ENCODE results near the gene NPFFR1.
"Not testable (repeated sequence)": the region's sequence is repeated elsewhere in the genome, so short reads cannot be mapped to it uniquely, and the experiment has no call there.

NPFFR1 gene

DNA sequence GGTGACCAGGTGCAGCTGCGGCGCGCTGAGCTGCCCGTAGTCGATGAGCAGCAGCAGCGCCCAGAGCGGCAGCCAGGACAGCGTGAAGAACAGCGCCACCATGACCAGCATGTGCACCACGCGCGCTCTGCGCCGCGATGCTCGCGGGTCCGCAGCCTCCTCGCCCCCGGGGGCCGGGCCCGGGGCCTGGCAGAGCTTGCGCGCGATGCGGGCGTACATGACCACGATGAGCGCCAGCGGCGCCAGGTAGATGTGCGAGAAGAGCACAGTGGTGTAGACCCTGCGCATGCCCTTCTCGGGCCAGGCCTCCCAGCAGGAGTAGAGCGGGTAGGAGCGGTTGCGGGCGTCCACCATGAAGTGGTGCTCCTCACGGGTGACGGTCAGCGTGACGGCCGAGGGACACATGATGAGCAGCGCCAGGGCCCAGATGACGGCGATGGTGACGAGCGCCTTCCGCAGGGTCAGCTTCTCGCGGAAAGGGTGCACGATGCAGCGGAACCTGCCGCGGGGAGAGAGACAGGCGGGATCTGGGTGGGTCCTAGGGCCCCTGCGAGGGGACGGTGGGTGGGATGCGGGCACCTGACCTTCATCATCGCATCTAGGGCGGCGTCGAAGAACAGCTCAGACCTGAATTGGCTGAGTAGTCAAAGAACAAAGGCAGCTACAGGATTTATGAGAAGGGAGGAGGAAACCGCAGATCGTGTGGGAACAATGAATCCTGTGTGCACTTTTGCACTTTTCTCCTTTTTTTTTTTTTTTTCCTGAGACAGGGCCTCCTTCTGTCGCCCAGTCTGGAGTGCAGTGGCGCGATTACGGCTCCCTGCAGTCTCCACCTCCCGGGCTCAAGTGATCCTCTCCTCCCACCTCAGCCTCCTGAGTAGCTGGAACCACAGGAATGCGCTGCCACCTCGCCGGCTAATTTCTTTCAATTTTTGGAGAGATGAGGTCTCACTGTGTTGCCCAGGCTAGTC, 28.2 kb downstream of the NPFFR1 start:
- no peak for DNase-seq

DNA sequence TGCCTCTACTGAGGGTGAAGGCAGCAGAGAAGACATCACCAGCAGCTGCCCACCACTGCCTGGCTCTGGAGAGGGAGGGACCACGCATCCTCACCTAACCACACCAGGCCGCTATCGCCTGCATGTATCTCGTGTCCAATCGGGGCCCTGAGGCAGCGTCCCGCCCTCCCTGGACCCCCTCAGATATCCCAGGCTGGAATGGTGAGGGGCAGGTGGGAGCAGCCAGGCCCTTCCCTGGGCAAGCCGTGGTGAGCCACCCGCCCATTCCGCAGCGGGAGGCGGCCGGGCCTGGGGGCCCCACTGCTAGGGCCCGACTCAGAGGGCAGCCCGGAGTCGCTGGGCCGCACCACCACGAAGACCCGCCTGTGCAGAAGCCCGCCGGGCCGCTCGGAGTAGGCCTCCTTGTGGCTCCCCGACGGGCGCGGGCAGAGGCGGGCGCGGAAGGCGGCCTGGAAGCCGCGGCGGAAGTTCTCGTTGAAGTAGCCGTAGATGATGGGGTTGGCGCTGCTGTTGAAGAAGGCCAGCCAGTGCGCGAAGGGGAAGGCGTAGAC, 29.0 kb downstream of the NPFFR1 start:
- no peak for DNase-seq

DNA sequence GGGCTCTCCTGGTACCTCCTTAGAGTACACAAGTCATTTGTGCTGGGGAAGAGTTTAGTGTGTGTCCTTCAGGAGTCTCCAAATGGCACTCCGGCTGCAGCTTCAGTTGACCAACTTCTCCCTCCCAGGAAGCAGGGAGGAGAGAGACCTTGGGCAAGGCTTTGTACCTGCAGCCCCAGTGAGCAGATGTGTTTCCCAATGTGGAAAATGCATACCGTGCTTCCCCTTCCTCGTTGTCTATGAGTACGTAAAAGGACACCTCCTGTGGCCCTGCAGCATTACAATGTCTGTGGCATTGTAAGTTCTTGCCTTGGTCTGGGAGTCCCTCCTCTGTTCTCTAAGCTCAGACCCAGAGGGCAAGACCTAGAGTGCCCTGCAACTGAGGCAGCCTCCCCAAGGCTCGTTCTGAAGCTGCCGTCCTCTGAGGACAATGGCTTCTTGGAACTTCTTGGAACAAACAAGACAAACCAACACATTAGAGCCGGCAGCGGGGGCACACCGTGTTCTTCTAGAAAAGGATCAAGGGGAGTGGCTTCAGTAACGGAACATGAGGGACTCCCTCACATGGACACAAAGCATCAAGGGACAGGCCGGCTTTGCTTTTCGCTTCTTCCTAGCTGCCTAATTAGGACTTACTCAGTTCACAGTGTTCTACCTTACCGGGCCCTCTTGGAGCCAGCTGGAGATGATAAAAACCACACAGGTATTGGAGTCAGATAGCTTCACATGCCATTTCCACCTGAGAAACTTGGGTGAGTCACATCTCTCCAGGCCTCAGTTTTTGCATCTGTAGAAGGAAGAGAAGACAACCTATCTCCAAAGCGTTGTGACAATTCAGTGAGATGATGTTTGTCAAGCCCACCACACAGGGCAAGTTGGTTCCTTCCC, 29.7 kb downstream of the NPFFR1 start:
- DNase-seq, result no peak

DNA sequence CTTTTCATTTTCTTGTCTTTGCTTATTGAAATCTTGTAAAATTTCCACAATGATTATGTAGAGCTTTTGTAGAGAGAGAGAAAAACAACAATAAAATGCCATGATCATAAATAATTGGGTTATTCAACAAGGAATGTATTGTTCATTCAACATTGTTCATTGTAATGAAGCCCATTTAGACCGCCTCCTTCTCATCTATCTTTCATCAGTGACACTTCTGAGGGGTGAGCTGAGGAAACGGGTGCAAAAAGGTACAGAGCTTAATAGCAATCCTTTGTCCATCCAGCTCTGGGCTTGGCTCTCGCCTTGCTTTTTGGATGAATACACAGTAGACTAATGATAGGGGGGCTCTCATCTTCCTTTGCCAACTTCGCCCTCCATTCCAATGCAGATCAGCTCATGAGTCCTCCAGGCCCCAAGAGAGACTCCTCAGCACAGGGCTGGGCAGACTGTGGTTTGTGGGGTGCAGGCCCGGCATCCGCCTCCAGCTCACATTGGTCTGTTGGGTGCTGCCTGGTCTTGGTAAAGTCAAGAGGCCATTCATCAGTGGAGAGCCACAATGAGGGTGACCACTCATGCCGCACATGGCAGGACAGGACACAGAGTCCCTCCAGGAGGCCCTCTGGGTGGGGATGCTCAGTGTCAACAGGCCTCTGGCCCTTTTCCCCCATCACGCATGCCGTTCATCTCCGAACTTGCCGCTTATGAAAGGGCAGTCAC, 32.7 kb downstream of the NPFFR1 start:
- DNase-seq, result no peak

DNA sequence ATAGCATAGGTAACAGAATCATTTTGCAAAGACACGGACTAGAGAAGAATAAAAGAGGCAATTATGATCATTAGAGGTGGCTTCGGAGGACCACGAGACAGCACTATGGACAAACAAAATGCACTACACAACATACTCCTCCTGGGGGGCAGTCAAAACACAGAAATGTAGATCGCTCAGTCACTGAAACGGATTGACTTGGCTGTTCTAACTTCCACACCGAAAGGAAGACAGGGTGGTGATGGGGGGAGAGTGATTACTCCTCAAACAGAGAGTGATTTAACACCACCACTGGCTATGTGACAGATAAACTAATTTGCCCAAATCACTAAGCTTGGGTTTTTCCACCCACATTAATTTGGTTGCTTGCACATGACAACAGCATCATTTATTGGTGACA, 36.4 kb downstream of the NPFFR1 start:
- DNase-seq, result no peak

DNA sequence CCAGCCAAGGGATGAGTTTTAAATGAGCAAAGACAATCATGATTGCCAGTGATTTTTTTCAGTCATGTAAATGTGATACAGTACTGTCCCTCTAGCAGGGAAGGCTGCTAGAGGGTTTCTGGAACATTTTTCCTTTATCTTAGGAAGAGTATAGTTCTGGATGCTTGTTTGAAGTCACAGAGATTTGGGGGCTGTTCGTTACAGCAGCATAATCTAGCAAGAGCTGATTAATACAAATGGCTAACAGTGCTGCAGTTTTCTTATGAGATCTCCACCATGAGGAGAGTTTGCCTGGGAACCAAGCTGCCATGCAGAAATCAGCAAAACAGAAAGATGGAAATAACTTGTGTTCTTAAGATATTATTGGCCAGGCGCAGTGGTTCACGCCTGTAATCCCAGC, 42.7 kb downstream of the NPFFR1 start:
- DNase-seq, result no peak

DNA sequence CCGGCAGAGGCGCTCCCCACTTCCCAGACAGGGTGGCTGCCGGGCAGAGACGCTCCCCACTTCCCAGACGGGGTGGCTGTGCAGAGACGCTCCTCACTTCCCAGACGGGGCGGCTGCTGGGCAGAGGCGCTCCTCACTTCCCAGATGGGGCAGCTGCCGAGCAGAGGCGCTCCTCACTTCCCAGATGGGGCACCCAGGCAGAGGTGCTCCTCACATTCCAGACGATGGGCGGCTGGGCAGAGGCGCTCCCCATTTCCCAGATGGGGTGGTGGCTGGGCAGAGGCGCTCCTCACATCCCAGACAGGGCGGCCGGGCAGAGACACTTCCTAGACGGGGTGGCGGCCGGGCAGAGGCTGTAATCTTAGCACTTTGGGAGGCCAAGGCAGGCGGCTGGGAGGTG, 43.8 kb downstream of the NPFFR1 start:
- not testable (repeated sequence) for DNase-seq

DNA sequence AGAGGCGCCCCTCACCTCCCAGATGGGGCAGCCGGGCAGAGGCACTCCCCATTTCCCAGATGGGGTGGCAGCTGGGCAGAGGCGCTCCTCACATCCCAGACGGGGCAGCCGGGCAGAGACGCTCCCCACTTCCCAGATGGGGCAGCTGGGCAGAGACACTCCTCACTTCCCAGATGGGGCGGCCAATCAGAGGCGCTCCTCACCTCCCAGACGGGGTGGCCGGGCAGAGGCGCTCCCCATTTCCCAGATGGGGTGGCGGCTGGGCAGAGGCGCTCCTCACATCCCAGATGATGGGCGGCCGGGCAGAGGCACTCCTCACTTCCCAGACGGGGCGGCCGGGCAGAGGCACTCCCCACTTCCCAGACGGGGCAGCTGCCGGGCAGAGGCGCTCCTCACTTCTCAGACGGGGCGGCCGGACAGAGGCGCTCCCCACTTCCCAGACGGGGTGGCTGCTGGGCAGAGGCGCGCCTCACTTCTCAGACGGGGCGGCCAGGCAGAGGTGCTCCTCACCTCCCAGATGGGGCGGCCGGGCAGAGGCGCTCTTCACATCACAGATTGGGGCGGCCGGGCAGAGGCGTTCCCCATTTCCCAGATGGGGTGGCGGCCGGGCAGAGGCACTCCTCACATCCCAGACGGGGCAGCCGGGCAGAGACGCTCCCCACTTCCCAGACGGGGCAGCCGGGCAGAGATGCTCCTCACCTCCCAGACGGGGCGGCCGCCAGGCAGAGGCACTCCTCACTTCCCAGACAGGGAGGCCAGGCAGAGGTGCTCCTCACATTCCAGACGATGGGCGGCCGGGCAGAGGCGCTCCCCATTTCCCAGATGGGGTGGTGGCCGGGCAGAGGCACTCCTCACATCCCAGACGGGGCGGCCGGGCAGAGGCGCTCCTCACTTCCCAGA, 44.5 kb downstream of the NPFFR1 start:
- DNase-seq, result not testable (repeated sequence)

DNA sequence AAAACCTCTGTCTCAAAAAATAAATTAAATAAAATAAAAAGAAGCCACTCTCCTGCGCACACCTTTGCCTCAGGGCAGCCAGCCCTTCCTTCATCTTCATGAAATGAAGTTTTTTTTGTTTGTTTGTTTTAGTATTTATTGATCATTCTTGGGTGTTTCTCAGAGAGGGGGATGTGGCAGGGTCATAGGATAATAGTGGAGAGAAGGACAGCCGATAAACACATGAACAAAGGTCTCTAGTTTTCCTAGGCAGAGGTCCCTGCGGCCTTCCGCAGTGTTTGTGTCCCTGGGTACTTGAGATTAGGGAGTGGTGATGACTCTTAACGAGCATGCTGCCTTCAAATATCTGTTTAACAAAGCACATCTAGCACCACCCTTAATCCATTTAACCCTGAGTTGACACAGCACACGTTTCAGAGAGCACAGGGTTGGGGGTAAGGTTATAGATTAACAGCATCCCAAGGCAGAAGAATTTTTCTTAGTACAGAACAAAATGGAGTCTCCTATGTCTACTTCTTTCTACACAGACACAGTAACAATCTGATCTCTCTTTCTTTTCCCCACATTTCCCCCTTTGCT, 45.8 kb downstream of the NPFFR1 start:
- not testable (repeated sequence) for DNase-seq

DNA sequence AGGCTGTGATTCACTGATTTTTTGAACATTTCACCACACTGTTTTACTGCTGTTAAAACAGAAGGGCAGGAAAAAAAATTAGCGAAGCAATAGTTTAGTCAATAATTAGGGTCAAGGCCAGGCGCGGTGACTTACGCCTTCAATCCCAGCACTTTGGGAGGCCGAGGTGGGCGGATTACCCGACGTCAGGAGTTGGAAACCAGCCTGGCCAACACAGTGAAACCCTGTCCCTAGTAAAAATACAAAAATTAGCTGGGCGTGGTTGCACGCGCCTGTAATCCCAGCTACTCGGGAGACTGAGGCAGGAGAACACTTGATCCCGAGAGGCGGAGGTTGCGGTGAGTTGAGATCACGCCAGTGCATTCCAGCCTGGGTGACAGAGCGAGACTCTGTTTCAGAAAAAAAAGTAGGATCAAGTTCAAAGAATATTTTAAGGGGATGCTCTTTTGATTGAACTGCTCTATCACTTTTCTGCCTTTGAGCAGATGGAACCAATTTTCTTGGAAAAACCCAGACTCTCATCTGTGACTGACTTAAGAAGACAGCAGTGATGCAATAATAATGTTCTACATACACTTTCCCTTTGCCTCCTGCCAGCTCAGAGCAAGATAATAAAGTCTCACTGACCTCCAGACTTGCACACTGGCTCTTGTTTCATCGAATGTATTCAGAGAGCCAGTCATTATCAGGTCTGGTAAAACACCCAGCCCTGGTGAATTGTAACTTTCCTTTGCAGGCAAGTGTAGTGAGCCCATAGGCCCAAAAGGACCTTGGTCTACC, 48.9 kb downstream of the NPFFR1 start:
- no peak for DNase-seq

DNA sequence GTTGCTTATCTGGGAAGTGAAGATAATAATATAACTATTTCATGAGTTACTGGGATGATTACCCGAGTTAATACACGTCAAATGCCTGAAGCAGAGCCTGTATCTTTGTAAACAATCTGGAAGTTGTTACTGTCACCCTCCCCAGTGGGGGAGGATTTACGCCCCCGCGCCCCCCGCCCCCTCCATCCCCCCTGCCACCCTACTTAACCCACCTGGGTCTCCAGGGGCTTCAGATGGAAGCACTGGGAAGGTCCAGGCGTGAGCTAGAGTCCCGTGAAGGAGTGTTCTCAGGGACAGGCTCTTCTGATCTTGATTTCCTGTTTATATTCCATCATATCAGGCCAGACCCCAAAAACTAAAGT, 49.9 kb downstream of the NPFFR1 start:
- no peak for DNase-seq

DNA sequence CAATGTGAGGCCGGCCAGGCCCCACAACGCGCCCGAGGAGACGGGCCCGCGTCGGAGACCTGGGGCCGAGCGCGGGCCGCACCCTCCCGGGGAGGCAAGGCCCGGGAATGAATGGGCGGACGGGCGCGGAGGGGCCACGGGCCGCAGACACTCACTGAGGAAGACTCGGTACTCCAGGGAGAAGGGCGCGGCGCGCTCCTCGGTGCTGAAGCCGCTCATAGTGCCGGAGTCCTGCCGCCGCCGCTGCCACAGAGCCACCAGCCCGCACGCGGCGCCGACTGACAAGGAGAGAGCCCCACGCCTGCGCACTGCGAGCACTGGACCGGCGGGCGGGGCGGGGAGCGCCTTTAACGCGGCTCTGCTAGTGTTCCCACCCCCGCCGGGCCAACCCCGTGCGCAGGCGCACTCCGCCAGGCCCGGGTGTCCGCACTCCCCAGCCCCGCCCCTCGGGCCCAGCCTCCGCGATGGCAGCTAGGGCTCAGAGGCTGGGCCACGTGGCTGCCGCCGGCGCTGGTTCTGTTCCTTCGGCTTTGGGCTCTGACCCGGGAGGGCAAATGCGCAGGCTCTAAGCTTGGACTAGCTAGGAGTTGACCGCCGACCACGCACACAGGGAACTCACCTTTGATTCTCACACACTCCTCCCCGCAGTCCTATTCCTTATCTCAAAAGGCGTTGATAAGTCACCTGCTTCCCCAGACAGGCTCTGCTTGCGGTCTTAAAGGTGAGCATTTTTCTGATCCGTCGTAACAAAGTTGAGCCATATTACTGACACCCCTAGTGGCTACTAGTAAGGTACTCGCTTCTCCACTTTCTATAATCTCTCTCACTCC, 50.5 kb downstream of the NPFFR1 start, which contains the start of gene PPA1:
TSS of gene PPA1 (minus strand) at position 321 of the 830 bp plus-strand sequence. CDS start at position 219, 102 bp downstream.
- DNase-seq, result peak; percentile 100

DNA sequence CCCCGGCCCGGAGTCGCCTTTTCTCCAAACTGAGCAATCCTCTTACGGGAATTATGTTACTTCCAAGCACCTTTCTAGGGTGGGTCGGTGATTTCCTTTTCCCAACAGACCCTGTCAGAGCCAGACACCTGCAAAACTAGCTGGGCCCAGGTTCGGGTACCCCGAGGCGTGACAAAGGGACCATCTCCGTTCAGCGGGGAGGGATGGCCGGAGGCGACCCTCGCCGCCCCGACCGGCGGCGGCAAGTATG, 51.0 kb downstream of the NPFFR1 start:
- DNase-seq, result no peak

DNA sequence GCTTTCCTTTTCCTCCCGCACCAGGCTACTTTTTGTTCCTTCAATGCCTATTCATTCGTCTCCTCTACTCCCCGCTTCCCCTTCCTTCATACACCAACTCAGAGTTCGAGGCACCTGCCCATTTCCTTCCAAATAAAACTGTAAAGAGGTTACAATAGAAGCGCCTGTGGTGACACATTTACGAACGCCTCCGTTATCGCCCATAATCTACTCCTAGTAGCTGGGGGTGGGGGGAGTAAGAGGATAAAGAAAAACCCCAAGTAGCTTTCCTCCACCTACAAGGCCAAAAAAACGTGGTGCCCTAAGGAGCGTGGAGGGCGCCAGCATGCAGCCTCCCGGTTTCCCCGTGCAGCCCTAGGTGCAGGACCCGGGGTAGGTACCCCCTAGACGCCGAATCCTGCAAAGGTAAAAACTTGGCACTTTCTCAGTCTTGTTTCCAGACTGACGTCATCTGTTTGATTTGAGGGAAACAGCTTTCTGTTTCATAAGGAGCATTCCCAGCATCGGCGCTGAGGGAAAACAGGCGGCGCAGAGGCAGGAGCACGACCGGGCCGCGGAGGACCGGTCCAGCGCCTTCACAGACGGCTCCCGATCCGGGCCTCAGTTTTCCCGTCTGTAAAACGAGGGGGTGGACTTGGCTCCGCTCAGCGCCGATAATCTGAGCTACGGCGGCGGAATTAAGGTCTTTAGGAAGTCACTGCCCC, 51.5 kb downstream of the NPFFR1 start:
- peak; percentile 40 for DNase-seq

DNA sequence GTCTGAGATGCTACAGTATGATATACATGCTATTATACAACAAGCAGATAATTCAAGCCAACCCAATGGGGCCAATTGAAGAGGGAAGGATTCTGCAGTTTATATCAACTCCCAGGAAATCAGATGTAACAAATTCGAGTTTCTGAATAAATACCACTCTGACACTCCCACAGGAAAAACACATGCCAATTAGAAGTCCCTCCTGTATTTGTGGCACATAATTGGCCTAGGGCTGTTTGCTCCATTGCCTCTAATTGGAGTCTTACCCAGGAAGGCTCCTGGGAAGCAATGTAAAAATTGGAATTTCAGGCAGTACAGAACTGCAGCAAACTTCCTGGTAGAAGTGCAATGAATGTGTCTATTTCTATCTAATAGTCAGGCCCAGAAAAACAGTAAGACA, 55.3 kb downstream of the NPFFR1 start:
- no peak for DNase-seq

DNA sequence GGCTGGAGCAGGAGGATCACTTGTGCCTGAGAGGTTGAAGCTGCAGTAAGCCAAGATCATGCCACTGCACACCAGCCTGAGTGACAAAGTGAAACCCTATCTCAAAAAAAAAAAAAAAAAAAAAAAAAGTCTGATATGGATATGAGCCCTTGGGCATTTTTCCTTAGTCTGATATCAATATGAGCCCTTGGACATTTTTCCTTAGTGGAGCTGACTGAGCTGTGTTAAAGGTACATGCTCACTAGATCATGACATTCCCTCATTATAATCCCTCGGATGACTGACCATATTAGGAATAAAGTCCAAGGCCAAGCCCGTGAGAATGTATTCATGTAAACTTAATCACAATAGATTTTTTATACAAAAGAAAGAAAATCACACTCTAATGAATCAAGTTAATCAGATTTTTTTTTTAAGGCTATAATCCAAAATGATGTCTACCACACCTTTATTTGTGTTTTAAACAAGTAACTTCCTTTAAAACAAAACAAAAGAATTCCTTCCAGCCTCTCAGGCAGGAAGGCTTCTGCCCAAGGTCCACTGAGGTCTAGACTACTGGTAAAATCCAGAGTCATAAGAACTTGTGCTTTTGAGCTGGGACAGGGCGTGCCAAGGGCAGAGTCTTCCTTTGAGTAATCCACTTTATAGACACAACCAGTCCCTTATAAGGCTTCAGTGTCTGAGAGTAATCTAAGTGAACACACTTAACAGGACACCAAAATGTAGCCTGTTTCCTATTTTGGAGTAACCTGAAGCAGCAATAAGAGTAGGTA, 56.1 kb downstream of the NPFFR1 start:
- DNase-seq, result no peak

DNA sequence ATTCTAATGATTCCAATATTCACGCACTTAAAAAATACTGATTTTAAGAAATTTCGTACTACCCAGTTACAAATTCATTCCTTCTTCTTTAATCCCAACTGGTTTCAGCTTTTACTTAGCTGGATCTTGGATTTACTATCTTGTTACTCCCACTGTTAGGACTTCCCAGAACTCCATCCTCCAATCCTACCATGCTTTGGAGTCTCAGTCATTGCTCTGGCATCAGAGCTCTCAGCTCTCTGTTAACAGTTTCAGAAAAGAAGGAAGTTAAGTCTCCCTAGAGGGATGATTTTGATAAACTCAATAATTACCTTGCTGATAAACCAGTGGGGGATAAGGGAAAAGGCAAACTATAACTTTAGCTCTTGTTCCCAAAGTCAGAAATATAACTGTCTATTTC, 60.1 kb downstream of the NPFFR1 start:
- no peak for DNase-seq

DNA sequence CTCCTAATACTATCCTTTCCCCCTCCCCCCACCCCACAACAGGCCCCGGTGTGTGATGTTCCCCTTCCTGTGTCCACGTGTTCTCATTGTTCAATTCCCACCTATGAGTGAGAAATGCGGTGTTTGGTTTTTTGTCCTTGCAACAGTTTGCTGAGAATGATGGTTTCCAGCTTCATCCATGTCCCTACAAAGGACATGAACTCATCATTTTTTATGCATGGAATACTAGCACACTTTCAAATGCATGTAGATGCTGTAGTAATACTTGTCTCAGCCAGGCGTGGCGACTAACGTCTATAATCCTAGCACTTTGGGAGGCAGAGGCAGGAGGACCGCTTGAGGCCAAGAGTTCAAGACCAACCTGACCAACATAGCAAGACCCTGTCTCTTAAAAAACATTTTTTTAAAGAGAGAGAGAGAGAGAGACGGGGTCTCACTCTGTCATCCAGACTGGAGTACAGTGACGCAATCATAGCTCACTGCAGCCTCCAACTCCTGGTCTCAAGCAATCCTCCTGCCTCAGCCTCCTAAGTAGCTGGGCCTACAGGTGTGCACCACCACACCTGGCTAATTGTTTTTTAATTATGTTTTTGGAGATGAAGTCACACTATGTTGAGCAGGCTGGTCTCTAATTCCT, 60.9 kb downstream of the NPFFR1 start:
- DNase-seq, result not testable (repeated sequence)
